Hematopoietic multipotent progenitor cell treated with erythropoietin and hydrocortisone succinate and interleukin-3 and kit ligand, for 15 days (in vitro differentiated cells): ENCODE results near the gene SLC9A2.

Source experiments
- DNase-seq: peaks from one replicate; pipeline ENCODE4 v3.0.0-alpha.2; 2015; ENCODE audit warnings: low spot score

SLC9A2 gene

DNA sequence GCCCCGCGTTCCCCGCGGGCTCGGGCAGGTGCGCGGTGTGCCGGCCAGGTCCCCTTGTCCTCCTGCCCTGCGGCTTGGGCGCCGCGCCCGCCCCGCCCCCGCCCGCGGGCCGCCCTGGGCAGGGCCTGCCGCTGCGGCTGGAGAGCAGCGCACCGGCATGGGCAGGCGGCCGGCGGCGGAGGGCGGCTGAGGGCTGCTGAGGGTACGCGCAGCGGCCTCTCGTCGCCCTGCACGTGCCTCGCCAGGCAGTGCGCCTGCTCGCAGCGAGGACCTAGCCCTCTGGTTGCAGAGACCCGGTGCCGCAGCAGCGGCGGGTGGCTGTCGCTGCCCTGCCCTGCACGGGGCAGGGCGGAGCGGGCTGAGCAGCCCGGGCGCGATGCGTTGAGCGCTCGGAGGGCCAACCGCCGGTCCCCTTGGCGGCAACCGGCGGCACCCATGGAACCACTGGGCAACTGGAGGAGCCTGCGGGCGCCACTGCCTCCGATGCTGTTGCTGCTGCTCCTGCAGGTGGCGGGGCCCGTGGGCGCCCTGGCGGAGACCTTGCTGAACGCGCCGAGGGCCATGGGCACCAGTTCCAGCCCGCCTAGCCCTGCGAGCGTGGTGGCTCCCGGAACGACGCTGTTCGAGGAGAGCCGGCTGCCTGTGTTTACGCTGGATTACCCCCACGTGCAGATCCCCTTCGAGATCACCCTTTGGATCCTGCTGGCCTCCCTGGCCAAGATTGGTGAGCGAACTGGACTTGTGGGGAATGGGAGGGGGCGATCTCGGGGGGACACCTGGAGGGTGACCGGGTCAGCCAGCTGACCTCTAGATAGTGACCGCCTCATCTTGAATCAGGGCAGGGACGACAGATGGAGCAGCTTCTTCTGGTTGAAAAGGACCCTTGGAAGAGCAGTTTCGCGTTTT, at the start of gene SLC9A2:
TSS of gene SLC9A2 (plus strand) at position 140 of the 906 bp plus-strand sequence. CDS start at position 436, 296 bp downstream.
- no peak for DNase-seq

DNA sequence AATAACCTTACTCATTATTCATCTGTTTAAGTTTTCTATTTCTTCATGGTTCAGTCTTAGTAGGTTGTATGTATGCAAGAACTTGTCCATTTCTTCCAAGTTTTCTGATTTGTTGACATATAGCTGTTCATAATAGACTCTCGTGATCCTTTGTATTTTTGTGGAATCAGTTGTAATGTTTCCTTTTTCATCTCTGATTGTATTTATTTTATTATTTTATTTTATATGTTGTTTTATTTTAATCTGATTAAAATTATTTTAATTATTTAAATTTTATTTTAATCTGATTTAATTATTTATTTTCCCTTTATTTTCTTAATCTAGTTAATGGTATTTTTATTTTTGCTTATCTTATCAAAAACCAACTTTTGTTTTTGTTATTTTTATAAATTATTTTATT, 43.5 kb upstream of the SLC9A2 start:
- no peak for DNase-seq

GRCh38 chr2:102578376-102578775, 41.0 kb upstream of the SLC9A2 start:
- no peak for DNase-seq

DNA sequence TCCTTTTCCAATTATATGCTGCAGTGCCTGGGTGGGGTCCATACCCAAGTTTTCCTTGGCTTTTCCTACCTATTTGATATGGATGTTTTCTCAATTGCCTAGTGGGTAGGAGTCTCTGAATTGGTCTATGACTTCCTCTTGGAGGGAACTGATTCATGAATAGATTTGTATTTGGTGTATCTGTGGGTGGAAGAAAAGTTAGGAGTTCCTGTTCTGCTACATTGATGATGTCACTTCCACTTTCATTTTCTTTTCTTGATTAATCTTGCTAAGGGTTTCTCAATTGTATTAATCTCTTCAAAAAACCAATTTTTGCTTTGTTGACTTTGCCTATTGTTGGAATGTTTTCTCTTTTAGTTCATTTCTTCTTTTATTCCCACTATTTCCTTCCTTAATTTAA, 37.4 kb upstream of the SLC9A2 start:
- no peak for DNase-seq

DNA sequence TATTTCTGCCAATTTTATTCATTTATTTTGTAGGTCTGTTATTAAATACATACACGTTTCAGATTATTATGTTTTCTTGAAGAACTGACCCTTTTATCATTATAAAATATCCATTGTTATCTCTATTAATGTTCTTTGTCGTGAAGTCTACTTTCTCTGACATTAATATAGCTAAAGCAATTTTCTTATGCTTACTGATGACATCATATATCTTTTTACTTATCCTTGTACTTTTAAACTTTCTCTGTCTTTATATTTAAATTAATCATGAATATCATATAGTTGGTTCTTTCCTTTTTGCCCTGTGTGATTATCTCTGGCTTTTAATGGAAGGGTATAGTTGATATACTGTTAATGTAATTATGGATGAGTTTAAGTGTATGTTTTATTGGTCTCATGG, 36.5 kb upstream of the SLC9A2 start:
- DNase-seq = no peak

DNA sequence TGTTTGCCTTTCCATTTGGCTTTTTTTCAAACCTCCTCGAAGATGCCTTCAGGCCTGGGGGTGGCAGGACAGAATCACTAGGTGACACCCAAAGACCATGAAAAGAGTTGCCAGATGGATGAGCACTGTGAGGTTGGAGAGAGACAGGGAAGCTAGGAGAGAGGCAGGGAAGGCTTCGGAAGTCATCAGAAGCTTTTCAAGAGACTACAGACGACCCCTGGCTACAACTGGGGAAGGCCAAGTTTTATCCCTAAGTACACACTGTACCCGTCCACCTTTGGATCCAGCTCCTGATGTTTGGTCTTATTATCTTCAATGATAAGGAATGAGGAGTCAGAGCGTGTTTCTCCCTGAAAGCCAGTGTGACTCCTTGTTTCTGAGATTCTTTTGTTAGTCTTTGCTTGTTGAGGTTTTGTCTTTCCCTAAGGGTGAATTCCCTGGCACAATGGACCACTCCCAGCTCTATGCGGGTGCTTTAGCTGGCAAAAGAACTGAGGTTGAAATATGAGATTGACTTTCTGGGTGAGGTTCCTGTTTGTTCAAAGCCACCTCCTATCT, 33.4 kb upstream of the SLC9A2 start:
- no peak for DNase-seq

- no peak for DNase-seq
These were observed 31.0 kb upstream of the SLC9A2 start for GRCh38 chr2:102588213-102588939.

GRCh38 chr2:102589444-102589843, 29.9 kb upstream of the SLC9A2 start:
- no peak for DNase-seq

GRCh38 chr2:102591491-102592045, 27.8 kb upstream of the SLC9A2 start:
- no peak for DNase-seq

GRCh38 chr2:102592601-102593000, 26.8 kb upstream of the SLC9A2 start:
- DNase-seq = no peak

DNA sequence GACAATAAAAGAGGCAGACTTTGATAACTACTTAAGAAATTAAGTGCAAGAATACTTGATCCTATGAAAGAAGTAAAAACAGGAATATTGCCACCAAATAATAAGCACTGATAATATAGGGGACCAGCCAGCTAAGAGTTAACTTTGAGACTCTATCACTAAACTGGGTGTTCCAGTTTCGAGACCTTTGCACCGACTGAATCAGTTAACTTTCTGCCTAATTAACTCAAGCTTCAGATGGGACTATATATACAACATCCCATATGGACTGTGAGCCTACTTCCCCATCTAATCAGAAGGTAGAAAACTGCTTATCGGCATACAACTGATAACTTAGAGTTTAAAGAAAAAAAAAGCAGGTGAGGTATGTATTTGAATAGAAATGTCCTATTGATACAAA, 25.8 kb upstream of the SLC9A2 start:
- no peak for DNase-seq

- DNase-seq = no peak
These were observed 24.8 kb upstream of the SLC9A2 start for GRCh38 chr2:102594445-102595016.

GRCh38 chr2:102597788-102598187, 21.6 kb upstream of the SLC9A2 start:
- DNase-seq = no peak

DNA sequence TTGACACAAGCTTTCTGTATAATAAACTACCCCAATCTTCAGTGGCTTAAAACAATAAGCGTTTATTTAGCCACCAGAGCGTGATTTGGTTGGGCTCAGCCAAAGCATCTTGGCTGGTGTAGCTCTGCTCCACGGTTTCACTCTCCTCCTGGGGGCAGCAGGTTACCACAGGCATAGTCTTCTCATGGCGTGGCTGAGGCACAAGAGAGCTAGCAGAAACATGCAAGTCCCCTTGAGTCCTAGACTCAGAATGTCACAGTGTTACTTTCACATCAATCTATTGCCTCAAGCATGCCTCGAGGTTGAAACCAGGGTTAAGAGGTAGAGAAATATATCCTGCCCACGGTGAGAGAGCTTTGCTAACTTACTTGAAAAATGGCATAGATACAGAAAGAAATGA, 19.9 kb upstream of the SLC9A2 start:
- no peak for DNase-seq

DNA sequence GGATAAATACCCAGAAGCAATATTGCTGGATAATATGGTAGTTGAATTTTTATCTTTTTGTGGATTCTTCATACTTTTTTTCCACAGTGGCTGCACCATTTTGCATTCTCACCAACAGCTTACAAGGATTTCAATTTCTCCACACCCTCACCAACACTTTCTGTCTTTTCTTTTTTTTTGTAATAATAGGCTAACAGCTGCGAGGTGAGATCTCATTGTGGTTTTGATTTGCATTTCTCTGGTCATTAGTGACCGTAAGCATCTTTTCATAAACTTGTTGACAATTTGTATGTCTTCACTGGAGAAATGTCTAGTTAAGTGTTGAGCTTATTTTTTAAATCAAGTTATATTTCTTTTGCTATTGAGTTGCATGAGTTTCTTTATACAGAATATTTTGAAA, 17.6 kb upstream of the SLC9A2 start:
- no peak for DNase-seq

GRCh38 chr2:102603904-102604303, 15.4 kb upstream of the SLC9A2 start:
- no peak for DNase-seq

GRCh38 chr2:102604769-102605168, 14.6 kb upstream of the SLC9A2 start:
- no peak for DNase-seq

DNA sequence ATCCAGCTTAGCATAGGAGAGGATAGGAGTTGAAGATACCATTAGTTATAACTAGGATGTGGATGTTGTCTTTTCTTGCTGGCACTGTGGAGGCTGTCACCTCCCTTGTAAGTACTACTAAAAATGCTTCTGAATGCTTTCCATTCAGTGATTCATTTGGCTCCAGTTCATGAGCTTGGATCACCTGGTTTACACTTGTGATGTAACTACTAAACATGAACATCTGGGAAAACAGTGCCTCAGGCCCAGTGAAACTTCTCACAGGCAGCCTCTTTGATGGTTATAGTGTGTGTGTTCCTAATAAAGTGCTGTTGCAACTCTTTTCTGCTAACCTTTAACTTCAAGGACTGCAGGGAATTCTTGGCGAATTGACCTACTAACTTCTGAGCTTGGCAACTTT, 13.0 kb upstream of the SLC9A2 start:
- no peak for DNase-seq

DNA sequence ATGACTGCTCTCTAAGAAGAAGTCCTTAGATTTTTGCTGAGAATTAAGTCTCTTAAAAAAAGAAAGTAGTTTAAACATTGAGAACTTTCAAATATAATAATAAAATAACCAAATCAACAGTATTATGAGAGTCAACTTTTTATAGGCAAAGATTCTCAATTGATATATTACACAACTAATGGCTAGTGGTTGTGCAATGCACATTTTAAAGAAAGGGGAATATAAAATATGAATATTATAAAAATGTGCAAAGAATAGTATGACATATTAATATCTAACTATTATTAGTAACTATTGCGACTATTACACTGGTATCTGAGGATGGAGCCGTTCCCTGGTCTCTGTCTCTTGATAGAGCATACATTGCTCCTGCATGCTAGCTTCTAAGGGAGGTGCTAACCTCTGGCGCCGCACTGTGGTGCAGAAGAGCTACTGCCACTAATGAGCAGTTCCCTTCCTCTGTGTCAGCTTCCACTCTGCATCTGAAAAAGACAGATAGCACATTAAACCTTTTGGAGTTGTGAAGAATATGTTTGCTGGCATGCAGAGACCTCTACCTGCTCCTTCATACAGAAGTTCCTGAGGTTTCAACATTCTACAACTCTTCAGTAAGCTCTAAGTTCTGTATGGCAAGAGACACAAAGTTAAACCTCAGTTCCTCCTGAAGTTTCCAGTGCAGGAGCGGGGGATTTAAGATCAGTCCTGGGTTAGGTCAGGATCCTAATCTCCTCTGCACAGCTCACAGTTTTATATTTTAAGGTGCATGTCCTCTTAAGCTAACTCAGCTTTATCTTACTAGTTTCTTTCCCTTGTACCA, 3.5 kb upstream of the SLC9A2 start:
- peak; percentile 15 for DNase-seq

GRCh38 chr2:102618452-102619413, 620 bp upstream of the SLC9A2 start:
- DNase-seq = no peak
